Activated gamma-delta T cell (primary cell): ENCODE measurements around the gene SMYD3.

Source experiments
- DNase-seq: peaks from one replicate; lab custom pipeline; 2025; lab: John Stamatoyannopoulos, UW

The SMYD3 gene

DNA sequence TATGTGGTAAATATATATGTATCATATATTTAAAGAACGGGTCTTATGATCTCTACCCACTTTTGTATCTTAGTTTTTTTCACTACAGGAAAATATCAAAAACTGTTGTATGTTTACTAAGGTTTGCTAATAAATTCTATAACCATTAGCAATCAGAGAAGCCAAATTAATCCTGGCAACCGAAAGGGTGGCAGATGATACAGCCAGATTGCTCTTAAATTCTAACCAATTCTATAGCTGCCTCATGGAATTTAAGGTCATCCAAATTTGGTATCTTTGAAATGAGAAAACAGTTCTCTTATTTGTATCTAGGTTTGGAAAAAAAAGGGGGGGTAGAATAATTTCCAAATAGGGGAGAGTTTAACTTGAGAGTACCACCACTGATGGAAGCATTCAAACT is 591.2 kb downstream of the SMYD3 start:
- DNase-seq = no peak

DNA sequence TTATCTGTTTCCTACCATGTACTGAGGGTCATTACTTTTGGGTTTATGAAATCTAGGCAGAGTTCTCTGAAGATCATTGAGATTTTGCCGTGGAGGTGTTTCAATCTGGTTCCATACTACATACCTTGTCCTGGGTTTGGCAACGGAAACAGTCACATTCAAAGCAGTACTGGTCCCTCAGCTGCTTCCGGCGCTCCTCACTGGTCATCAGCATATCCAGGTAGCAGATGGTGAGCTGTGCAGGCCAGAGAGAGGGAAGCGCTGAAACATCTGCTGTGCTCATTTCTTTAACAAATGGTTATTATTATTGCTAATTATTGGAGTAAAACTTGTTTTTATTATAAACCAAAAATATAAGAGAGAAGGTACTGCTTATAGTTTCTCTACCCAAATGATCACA is 591.7 kb downstream of the SMYD3 start:
- no peak for DNase-seq

DNA sequence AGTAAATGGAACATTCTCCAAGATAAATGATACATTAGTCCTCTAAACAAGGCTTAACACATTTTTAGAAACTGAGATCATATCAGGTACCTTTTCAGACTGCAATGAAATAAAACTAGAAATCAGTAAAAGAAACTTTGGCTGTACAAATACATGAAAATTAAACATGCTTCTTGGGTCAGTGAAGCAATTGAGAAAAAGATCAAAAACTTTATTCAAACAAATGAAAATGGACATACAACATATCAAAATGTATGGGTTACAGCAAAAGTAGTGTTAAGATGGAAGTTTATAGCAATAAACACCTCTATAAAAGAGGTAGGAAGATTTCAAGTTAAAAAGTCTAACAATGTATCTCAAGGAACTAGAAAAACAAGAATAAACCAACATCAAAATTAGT is 598.5 kb downstream of the SMYD3 start:
- DNase-seq = no peak

DNA sequence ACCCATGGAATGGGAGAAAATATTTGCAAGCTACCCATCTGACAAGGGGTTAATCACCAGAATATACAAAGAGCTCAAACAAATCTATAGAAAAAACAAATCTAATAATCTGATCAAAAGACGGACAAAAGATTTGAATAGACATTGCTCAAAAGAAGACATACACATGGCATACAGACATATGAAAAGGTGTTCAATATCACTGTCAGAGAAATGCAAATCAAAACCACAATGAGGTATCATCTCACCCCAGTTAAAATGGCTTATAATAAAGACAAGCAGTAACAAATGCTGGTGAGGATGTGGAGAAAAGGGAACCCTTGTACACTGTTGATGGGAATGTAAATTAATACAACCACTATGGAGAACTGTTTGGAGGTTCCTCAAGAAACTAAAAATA is 600.9 kb downstream of the SMYD3 start:
- DNase-seq = no peak

DNA sequence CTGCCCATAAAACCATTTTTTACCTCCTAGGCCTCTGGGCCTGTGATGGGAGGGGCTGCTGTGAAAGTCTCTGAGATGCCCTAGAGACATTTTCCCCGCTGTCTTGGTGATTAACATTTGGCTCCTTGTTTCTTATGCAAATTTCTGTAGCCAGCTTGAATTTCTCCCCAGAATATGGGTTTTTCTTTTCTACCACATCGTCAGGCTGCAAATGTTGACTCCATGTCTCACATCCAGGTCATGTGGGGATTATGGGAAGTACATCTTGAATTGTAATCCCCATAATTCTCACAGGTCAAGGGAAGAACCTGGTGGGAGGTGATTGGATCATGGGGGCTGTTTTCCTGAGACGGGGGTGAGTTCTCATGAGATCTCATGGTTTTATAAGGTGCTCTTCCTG is 603.2 kb downstream of the SMYD3 start:
- no peak for DNase-seq

DNA sequence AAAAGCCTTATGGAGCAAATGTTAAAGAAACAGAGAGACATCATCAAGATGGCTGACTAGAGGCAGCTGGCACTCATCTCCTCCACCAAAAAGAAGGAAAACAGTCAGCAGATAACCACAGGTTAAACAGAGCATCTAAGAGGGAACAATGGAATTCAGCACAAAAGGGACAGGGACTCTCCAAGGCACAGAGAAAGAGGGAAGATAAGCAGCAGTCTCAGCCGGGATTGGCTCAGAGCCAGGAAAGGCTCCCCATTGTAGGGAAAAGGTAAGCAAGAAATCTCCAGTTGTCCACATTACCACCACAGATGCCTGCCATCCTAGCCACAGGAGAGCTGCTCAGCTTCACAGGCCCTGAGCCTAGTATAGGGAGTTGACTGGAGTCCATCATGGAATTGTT is 605.5 kb downstream of the SMYD3 start:
- DNase-seq = no peak

DNA sequence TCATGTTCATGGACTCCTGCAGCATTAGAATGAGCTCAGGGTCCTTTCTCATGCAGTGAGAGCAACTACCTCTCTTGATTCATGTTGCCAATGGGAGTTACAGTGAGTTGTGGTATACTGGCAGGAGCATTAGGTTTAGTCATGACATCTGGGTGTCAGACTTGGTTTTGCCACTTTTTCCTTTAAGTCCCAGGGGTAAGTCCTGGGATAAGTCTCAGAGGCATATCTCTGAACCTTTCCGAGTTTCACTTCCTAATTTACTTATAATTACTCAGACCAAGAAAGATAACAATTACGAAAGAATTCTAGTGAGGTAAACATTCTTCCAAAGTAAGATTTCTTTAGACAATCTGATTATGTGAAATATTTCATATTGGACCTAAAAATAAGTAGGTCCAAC is 606.0 kb downstream of the SMYD3 start:
- DNase-seq = no peak

DNA sequence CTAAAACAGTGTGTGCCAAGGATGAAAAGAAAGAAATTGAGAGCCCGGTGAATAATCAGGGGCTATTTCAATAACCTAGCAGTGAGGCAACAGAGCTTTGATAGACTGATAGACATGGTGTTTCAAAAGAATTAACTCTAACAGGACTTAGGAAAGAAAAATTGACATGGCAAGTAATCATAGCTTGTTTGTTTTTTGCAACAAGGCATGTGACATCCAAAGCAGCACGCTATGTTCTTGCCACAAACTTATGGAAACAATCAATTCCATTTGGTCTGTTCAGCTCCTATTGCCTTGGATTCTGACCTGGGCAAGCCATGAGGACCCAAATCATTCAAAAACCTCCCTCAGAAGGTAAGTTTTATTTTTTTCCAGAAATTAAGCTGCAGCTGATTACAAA is 608.5 kb downstream of the SMYD3 start:
- no peak for DNase-seq

DNA sequence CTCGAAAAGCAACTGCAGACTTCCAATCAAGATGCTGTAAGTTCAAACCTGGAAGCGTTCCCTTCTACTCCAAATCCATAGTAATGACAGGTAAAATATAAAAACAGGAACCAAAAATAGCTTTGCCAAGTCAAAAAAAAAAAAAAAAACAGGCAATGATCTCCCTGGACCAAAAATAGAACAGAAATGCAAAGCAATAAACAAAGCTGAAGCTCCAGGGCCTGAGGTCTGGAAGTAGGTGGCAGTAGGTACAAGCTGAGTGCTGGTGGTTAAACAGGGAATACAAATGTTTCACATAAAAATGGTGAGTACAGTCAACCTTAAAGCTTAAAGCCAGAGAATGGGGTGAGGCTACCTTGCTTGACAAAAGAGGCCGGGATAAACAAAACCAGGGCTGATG is 610.8 kb downstream of the SMYD3 start:
- no peak for DNase-seq

DNA sequence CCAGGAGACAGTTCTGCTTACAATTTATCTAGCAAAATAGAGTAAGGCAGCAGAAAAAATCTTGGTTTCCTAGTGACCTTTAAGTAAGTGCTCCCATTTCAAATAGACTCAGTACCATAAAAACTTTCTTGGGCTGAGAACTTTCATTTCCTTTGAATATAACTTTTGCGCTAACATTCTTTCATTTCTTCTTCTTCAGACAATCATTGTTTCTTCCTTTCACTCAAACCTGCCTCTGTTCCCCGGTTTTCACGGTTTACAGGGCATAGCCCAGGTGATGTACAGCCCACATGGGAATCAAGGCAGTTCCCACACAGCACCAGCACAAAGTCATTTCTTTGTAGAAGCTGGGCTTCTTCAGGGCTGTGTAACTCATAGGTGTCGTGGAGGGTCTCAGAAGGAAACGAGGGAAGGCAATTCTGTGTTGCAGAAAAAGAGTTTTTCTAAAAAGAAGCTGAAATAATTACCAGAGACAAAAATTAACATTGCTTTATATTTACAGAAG is 611.6 kb downstream of the SMYD3 start:
- no peak for DNase-seq

DNA sequence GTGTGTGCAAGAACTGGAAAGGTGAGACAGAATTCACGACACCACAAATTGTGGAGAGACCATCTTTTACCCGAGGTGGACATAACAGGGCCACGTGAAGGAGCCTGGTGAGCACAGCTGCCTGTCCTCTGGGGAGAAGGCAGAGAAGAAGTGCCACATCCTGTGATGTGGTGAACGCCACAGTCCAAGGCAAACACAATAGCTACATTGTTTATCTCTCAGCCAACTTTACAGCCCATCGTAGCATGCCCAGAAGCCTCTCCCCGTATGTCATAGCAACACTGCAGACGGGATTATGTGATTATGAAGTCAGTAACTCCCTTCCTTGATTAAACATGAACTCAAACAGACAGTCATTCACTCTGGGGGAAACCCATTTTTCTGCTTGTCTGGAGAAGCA is 612.2 kb downstream of the SMYD3 start:
- no peak for DNase-seq

DNA sequence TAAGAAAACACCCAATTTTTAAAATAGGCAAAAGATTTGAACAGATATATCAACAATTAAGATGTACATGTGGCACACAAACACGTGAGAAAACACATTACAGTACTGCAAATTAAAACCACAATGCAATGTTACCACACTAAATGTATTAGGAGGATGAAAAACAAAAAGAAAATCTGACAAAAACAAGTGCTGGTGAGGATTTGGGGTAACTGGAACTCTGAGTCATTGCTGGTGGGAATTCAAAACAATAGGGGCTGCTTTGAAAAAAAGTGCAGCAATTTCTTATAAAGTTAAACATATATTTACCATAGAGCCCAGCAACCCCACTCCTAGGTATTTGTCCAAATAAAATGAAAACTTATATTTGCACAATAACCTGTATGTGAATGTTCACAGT is 614.1 kb downstream of the SMYD3 start:
- no peak for DNase-seq

DNA sequence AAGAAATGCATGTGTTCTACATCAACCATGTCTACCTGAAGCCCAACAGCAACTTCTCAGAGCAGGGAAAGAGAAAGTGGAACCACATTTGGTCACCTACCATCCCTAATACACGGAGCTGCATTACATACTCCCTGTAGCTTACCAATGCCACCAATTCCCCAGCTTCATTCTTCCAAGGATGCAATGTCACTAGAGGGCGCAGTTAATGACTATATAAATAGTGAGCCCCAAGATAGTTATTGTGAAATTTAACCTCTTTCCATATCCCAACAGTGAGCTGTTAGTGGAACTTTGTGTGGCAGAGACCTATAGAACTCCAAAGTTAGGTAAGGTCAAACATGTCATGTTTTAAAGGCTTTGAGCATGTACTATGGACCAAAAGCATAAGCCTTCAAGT is 618.3 kb downstream of the SMYD3 start:
- no peak for DNase-seq

DNA sequence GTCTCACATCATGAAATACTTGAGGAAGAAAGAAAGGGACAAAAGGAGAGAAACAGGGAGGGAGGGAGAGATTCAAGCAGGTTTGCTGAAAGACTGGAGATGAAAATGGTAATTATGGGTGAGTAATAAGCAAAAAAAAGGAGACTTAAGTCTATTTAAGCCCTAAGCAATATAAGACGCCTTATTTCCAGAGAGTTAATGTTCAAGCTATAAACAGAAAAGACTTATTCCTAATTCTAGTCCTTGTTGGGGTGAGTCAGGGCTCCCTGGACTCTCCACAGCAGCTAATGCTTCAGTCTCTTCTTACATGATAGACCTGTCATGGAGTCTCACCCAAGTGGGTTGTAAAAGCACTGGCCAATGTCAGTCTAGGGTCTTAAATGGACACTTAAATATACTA is 619.2 kb downstream of the SMYD3 start:
- no peak for DNase-seq

DNA sequence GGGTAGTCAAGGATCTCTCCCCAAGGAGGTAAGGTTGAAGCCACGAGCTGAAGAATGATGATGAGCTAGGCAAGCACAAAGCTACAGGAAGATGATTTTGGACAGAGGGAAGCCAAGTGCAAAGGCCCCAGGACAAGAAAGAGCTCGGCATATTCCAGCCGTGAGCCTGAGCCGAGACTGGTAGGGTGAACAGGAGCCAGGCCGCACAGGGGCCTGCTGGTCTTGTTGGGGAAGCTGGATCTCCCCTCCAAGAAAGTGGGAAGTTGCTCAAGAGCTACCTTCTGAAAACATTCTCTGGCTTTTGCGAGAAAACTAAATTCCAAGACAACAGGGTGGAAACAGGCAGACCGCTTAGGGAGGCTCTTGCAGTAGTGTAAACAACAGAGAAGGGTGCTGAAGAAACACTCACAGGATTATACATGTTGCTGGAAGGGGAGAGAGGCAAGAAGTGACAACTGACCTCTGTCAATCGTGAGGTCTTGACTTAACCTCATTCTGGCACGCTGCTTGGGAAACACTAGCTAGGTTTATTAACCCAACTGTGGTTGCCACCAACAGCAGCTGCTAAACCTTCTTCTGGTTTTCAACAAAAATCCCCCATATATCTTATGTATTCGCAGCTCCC is 625.2 kb downstream of the SMYD3 start:
- DNase-seq = no peak

DNA sequence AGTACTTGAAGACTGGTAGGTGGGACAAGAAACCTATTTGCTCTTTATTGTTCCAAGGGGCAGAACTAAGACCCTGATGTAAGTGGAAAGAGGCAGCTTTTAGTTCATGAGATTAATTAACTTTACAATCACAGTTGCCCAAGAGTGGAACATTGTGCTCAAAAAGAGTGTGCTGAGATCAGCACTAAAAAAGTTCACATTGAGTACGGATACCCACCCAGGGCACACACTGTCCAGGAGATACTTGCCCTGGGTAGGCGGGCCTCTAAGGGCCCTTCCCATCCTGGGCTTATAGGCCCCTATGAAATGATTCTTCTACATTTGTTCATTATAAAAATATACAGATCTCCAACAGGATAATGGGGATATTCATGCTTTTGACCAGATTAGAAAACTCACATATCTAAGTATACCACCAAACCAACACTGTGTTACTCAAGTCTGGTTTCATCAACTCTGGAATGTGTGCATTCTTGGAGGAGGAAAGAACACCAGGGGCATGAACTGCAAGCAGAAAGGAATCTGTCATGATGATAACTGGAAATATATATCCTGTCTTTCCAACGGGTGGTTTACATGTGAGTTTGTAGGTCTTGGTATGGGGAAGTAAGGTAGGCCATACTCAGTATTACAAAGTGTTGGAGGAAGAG is 626.2 kb downstream of the SMYD3 start:
- no peak for DNase-seq

DNA sequence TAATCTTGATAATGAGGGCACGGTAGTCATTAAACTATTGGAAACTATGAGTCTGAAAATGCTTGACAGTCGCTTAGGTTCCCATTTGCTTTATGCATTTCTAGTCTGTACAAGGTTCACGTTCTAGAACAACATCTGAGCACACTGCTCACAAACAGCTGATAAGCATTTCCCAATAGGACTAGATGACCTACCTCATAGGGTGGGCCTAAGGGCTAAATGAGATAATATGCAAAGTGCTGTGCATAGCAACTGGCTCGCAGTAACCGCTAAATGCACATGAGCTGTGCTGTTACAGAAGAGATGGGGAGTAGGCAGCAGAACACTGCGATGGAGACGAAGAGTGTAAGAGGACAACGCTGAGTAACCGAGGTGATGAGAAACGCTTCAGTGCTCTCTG is 628.0 kb downstream of the SMYD3 start:
- DNase-seq = no peak

DNA sequence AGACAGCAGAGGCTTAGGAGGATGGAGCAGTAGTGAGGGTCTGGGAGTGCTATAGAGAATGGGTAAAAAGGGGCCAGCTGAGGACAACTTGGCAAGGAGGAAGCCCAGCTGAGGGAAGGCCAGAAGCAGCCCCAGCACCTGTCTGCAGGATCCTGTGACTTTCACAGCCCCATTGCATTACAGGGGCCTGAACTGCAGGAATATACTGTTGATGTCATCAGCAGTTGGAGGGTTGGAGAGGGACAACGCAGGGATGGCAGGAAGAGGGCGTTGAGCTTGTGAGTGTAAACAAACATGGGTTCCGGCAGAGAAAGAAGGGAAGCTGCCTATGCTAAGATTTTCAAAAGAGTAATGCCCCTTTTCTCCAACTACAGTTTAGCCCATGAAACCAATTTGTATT is 628.5 kb downstream of the SMYD3 start:
- no peak for DNase-seq

DNA sequence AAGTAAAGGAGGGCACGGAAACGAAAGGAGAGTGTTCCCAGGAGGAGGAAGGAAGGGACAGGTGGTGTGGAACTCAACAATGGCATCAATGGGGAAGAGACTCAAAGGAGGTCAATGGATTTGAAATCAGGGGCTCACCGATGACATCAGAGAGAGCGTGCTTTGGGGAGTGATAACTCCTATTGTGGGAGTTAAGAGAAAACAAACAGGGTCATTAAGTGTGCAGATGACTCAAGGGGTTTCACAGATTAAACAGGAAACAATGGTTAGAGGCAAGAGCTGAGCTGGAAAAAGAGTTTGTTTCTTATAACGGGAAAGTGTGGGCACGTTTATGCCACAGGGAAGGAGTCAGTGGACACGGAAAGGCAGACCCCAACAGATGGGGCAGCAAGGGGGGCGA is 629.1 kb downstream of the SMYD3 start:
- DNase-seq = no peak

DNA sequence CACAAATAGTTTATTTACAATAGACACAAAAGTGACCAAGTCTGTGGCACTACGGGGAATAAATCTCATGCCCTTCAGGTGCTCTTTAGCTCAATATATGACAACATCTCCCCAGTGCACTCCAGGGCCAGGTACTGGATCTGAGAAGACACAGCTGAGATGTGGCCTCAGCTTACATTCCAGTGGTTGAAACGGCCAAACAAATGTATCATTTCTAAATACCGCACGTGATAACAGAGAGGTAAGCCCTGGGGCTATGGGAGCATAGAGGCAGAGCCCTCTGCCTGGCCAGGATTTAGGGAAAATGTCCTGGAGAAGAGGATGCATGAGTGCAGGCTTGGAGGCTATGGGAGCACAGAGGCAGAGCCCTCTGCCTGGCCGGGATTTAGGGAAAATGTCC is 630.5 kb downstream of the SMYD3 start:
- DNase-seq = no peak

DNA sequence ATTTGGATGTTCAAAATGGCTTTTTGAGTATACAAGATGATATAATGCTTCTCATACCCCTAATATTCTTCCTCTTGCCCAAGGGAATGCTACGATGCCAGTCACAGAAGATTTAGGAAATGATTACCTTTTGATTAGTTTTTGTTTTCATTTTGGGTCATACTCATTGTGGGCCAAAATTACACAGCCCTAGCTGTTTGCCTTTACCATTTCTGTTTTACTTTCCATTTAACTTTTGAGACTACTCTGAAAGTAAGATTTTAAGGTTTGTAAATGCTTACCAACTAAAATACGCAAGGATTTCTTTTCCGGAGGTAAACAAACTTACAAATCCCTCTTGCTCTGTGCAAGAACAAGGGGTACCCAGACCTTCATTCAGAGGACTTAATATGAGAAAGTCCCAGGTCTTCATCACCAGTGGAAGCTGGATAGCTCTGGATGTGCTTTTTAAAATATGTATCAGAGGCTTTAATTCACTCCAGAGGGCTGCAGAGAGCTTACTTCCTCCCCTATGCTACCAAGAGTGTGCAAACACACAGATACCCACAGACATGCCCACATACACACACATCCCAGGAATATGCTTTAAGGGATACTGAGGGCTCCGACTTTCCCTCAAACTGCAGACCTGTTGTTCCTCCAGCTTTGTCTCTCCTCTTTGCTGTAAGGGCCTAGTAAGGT is 631.4 kb downstream of the SMYD3 start:
- DNase-seq = no peak

DNA sequence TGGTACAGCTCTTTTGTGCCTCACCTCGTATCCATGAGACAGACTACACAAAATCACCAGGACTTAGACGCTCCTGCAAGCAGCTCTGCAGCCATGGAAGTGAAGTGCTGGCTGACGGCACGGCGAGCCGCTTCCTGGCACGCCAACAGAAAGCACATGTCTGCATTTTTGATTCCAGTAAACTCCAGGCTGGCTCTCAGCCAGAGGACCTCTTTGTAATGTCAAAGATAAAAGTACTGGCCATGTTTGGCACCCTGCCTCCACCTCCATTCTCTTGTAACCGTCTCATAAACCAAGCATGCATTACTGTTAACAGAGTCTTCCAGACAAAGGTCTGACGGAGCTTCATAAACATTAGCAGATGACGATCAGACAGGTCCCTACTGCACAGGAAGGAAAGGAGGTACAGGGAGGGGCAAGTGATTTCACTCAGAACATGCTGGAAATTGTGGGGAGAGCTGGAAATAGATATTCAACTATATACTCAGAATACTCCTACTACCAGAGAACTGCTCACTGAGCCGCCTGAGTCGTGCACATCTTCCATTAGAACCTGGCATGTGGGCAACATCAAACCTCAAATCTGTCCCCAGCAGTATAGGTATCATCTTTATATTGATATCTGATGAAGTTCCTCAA is 632.0 kb downstream of the SMYD3 start:
- no peak for DNase-seq
